HCT116 (cell line): Measurements from ENCODE around the gene SP3. TPM values are rescaled to one million over a fixed set of nuclear protein-coding genes. Genes with fewer than 3 reads are reported as not detected.
A peak's percentile ranks its signal among the peaks of the same experiment; 100 is the strongest.

Experiments
- ATAC-seq: fragments of 200-7000 bp; cut with Tn5 transposase; 2 replicates; pipeline ENCODE4 v1.9.1; 2020; ENCODE audit warnings: mild to moderate bottlenecking, moderate library complexity
- BruUV-seq: library from RNA; stranded (reverse); fragments of 400-500 nt; replicated peaks from 2 replicates; lab custom pipeline; 2021; lab: Mats Ljungman, UMichigan
- CTCF ChIA-PET: fragments of 300-600 bp; sonication (Branson Sonifier 250); formaldehyde crosslinking; loops from one replicate; lab custom pipeline; 2021; ENCODE audit warnings: antibody characterized with exemption; lab: Charles Lee
- POLR2A ChIA-PET: fragments of 300-600, 350-600 bp; sonication (Branson Sonifier 250); formaldehyde crosslinking; loops from one replicate; lab custom pipeline; 2021; ENCODE audit warnings: antibody characterized with exemption; lab: Charles Lee
- RAD21 ChIA-PET, 2 experiments: fragments of 300-600 bp; sonication (Branson Sonifier 250); formaldehyde crosslinking; loops; one replicate each; lab custom pipeline; 2023; ENCODE audit warnings: low total read pairs in 2 of 2; ENCODE audit not compliant: uncharacterized antibody in 2 of 2, unreplicated experiment in 2 of 2, low non-redundant PET in 1 of 2; lab: Charles Lee
- DNase-seq: peaks from one replicate; pipeline ENCODE4 v3.0.0-alpha.2; 2010; ENCODE audit warnings: low read depth, low spot score
- H2AFZ ChIP-seq: fragments of 200-600 bp; shearing (Covaris generic), sonication (generic); 2 replicates; pipeline ENCODE4 v1.6.1; 2017; ENCODE audit warnings: low read depth, mixed run types, mixed read lengths, antibody characterized with exemption, low read length; ENCODE audit not compliant: poor library complexity, severe bottlenecking
- H3K27ac ChIP-seq: 2 replicates; pipeline ENCODE4 v1.5.1; 2012; ENCODE audit warnings: low read depth, low read length
- H3K27me3 ChIP-seq: fragments of 200-600 bp; sonication (generic); 2 replicates; pipeline ENCODE4 v1.6.1; 2016; ENCODE audit warnings: mixed run types, low read length, mixed read lengths; ENCODE audit not compliant: insufficient read depth
- H3K36me3 ChIP-seq, 2 experiments: fragments of 200-500 bp in 1 of 2; fragments of 200-600 bp in 1 of 2; sonication (Bioruptor generic) in 1 of 2; sonication (generic) in 1 of 2; 2 replicates each; pipeline versions ENCODE4 v1.5.1 to v1.6.1; 2014 to 2016; ENCODE audit warnings: low read length in 2 of 2, inconsistent platforms in 1 of 2, mixed read lengths in 1 of 2, mixed run types in 1 of 2; ENCODE audit not compliant: insufficient read depth in 2 of 2, control insufficient read depth in 1 of 2
- H3K4me1 ChIP-seq, 2 experiments: fragments of 200-600 bp in 1 of 2; sonication (generic) in 1 of 2; 2 replicates each; pipeline versions ENCODE4 v1.5.1 to v1.6.1; 2012 to 2017; ENCODE audit warnings: low read length in 2 of 2, inconsistent platforms in 1 of 2, mild to moderate bottlenecking in 1 of 2, mixed read lengths in 1 of 2, mixed run types in 1 of 2, moderate library complexity in 1 of 2; ENCODE audit not compliant: insufficient read depth in 2 of 2, control insufficient read depth in 1 of 2
- H3K4me2 ChIP-seq: fragments of 200-600 bp; sonication (generic); 2 replicates; pipeline ENCODE4 v1.6.1; 2017; ENCODE audit warnings: mixed run types, low read length, mixed read lengths
- H3K4me3 ChIP-seq, 2 experiments: fragments of 200-600 bp in 1 of 2; sonication (generic) in 1 of 2; replicated peaks in 1 of 2; 2 replicates each; pipeline ENCODE4 v1.5.1; 2011 to 2016; ENCODE audit warnings: low read length in 2 of 2, control low read depth in 1 of 2, low read depth in 1 of 2, mild to moderate bottlenecking in 1 of 2, mixed read lengths in 1 of 2, mixed run types in 1 of 2
- H3K79me2 ChIP-seq: fragments of 200-600 bp; sonication (generic); 2 replicates; pipeline ENCODE4 v1.6.1; 2017; ENCODE audit warnings: mild to moderate bottlenecking, mixed run types, low read length, moderate library complexity, mixed read lengths; ENCODE audit not compliant: insufficient read depth
- H3K9ac ChIP-seq: fragments of 200-600 bp; sonication (generic); 2 replicates; pipeline ENCODE4 v1.6.1; 2016; ENCODE audit warnings: low read length, mixed read lengths
- H3K9me2 ChIP-seq: fragments of 200-600 bp; sonication (generic), shearing (Covaris generic); 2 replicates; pipeline ENCODE4 v1.6.1; 2017; ENCODE audit warnings: mixed run types, mild to moderate bottlenecking, moderate library complexity; ENCODE audit not compliant: insufficient read depth
- H3K9me3 ChIP-seq, 2 experiments: fragments of 200-500 bp in 1 of 2; fragments of 200-600 bp in 1 of 2; sonication (Bioruptor generic) in 1 of 2; sonication (generic) in 1 of 2; 2 replicates each; pipeline ENCODE4 v1.6.1; 2014 to 2017; ENCODE audit warnings: low read length in 2 of 2, mixed read lengths in 2 of 2, inconsistent platforms in 1 of 2, low read depth in 1 of 2, mild to moderate bottlenecking in 1 of 2, mixed run types in 1 of 2, moderate library complexity in 1 of 2; ENCODE audit not compliant: control insufficient read depth in 1 of 2, insufficient read depth in 1 of 2
- H4K20me1 ChIP-seq: fragments of 200-600 bp; sonication (generic), shearing (Covaris generic); 2 replicates; pipeline ENCODE4 v1.6.1; 2017; ENCODE audit warnings: mixed run types, mild to moderate bottlenecking, moderate library complexity; ENCODE audit not compliant: insufficient read depth
- CTCF ChIP-seq, 3 experiments: fragments of 200-600 bp in 1 of 3; sonication (generic) in 1 of 3; IDR thresholded peaks in 2 of 3; conservative IDR thresholded peaks in 1 of 3; 2 replicates each; pipeline ENCODE4 v1.5.1; 2012 to 2017; ENCODE audit warnings: low read depth in 2 of 3, low read length in 2 of 3, antibody characterized with exemption in 1 of 3, borderline replicate concordance in 1 of 3, control low read depth in 1 of 3, mild to moderate bottlenecking in 1 of 3, mixed read lengths in 1 of 3, mixed run types in 1 of 3, moderate library complexity in 1 of 3; ENCODE audit not compliant: insufficient read depth in 1 of 3
- POLR2AphosphoS5 ChIP-seq: IDR thresholded peaks from 2 replicates; pipeline ENCODE4 v1.6.1; 2011; ENCODE audit warnings: mild to moderate bottlenecking, low read depth, low read length, moderate library complexity
- ZNF274 ChIP-seq: fragments of 200-500 bp; sonication (Bioruptor generic); IDR thresholded peaks from 2 replicates; pipeline ENCODE4 v1.6.1; 2014; ENCODE audit warnings: mild to moderate bottlenecking, low read depth, low read length, inconsistent platforms
- intact Hi-C: fragments of 100-400 bp; cut with micrococcal nuclease; formaldehyde crosslinking; loops from 2 replicates; pipeline ENCODE4 v1.10.0; 2022
- total RNA-seq: library from RNA; stranded (reverse); gene quantifications from one replicate; pipeline ENCODE4 v1.2.1, GENCODE V29; 2021; ENCODE audit not compliant: unreplicated experiment

Gene SP3
- total RNA-seq, 1 experiment from 2014 or later: 98.0 TPM

GRCh38 chr2:173962583-173963110, 2.5 kb downstream of the SP3 start:
- H3K9me2 ChIP-seq: no peaks in the 10 kb centered on the region
- DNase-seq (no peak), ATAC-seq (no peak)
- H3K4me1 ChIP-seq: peaks cover 20 to 36% of the 10 kb centered on the region in 2 experiments; a peak in 3 of 4 replicates
- POLR2A ChIA-PET: no interaction called here
- H3K36me3 ChIP-seq: no peaks in the 10 kb centered on the region
- intact Hi-C loops: loop anchor here (5.0 to 10.0 kb wide), 3 partner anchors 160 to 372 kb away; partner anchors contain the start of genes OLA1 and SP9
- H2AFZ ChIP-seq: no peak overlapping the region
- H4K20me1 ChIP-seq: peaks cover 5% of the 10 kb centered on the region; the same call in 1 of the 2 replicates
- peak overlapping the region; percentile 68 to 81 for H3K4me3 ChIP-seq
- peaks cover 71% of the 10 kb centered on the region for H3K79me2 ChIP-seq
- H3K27ac ChIP-seq: peak overlapping the region; percentile 96
- TF ChIP-seq CTCF (IDR thresholded peaks at IDR 0.05 in 2 of 3, conservative IDR thresholded peaks at IDR 0.05 in 1 of 3; ENCODE audit: borderline replicate concordance in 1 of 3, insufficient read depth in 1 of 3, low read depth in 2 of 3, low read length in 2 of 3) (no peak), POLR2AphosphoS5 (no peak)
- H3K9ac ChIP-seq: peak overlapping the region; percentile 97
- H3K9me3 ChIP-seq: no peaks in the 10 kb centered on the region
- peak overlapping the region; percentile 72 for H3K4me2 ChIP-seq
- CTCF ChIA-PET: no interaction called here
- BruUV-seq: TSS peak; percentile 50
- no peaks in the 10 kb centered on the region for H3K27me3 ChIP-seq
- RAD21 ChIA-PET: no interaction called here

- Histone ChIP-seq H3K36me3 (no peaks in the 10 kb centered on the region), H3K9ac (peak overlapping the region; percentile 97), H3K4me2 (peak overlapping the region; percentile 72), H3K79me2 (peaks cover 77% of the 10 kb centered on the region), H3K9me3 (no peaks in the 10 kb centered on the region), H3K4me1 (peaks cover 20 to 36% of the 10 kb centered on the region in 2 experiments; a peak in 3 of 4 replicates), H4K20me1 (peaks cover 11% of the 10 kb centered on the region; the same call in 1 of the 2 replicates), H3K27ac (peak overlapping the region; percentile 96; the same call in 1 of the 2 replicates), H3K9me2 (no peaks in the 10 kb centered on the region), H3K4me3 (peak overlapping the region; percentile 68 to 81), H2AFZ (no peak overlapping the region), H3K27me3 (no peaks in the 10 kb centered on the region)
- DNase-seq (no peak), ATAC-seq (no peak)
- ChIA-PET RAD21 (no interaction called here), POLR2A (no interaction called here), CTCF (no interaction called here)
- BruUV-seq: no TSS peak
- intact Hi-C loops: loop anchor here (5.0 to 10.0 kb wide), 3 partner anchors 160 to 373 kb away; partner anchors contain the start of genes OLA1 and SP9
- TF ChIP-seq ZNF274: no peak
Observed at GRCh38 chr2:173962031-173962430, 3.1 kb downstream of the SP3 start.
